NCI-H774 (cell line): ENCODE results near the gene DGCR2.
"Not testable (repeated sequence)": the region's sequence is repeated elsewhere in the genome, so short reads cannot be mapped to it uniquely, and the experiment has no call there.

ENCODE experiments used
- DNase-seq: peaks from one replicate; lab custom pipeline; 2025; lab: John Stamatoyannopoulos, UW

The DGCR2 gene

GRCh38 chr22:19084126-19084525, 38.1 kb downstream of the DGCR2 start:
- DNase-seq: not testable (repeated sequence)

GRCh38 chr22:19082793-19083192, 39.4 kb downstream of the DGCR2 start:
- no peak for DNase-seq

GRCh38 chr22:19082101-19082500, 40.1 kb downstream of the DGCR2 start:
- no peak for DNase-seq

- no peak for DNase-seq
Measured at GRCh38 chr22:19081351-19081750, 40.9 kb downstream of the DGCR2 start.

GRCh38 chr22:19080853-19081252, 41.4 kb downstream of the DGCR2 start:
- DNase-seq: no peak

- no peak for DNase-seq
Measured at GRCh38 chr22:19079691-19080090, 42.5 kb downstream of the DGCR2 start.

- DNase-seq: no peak
Measured at GRCh38 chr22:19075404-19075803, 46.8 kb downstream of the DGCR2 start.

GRCh38 chr22:19072853-19073252, 49.4 kb downstream of the DGCR2 start:
- not testable (repeated sequence) for DNase-seq

GRCh38 chr22:19070397-19071169, 51.6 kb downstream of the DGCR2 start:
- DNase-seq: no peak

GRCh38 chr22:19069451-19069850, 52.8 kb downstream of the DGCR2 start:
- DNase-seq: no peak

- DNase-seq: no peak
Measured at GRCh38 chr22:19068784-19069271, 53.4 kb downstream of the DGCR2 start.

- no peak for DNase-seq
Measured at GRCh38 chr22:19067696-19068348, 54.4 kb downstream of the DGCR2 start.

- no peak for DNase-seq
Measured at GRCh38 chr22:19066531-19067271, 55.5 kb downstream of the DGCR2 start.

- DNase-seq: no peak
Measured at GRCh38 chr22:19065929-19066328, 56.3 kb downstream of the DGCR2 start.

- DNase-seq: no peak
Measured at GRCh38 chr22:19065298-19065859, 56.8 kb downstream of the DGCR2 start.

- DNase-seq: no peak
Measured at GRCh38 chr22:19064354-19065054, 57.7 kb downstream of the DGCR2 start.

GRCh38 chr22:19063581-19064353, 58.4 kb downstream of the DGCR2 start:
- no peak for DNase-seq

GRCh38 chr22:19062943-19063308, 59.3 kb downstream of the DGCR2 start:
- no peak for DNase-seq

- DNase-seq: no peak
Measured at GRCh38 chr22:19062139-19062942, 59.9 kb downstream of the DGCR2 start.

GRCh38 chr22:19061471-19062138, 60.6 kb downstream of the DGCR2 start:
- DNase-seq: no peak
